A549 treated with AZD9567 at 1 μM for 4 hours (cell line): ENCODE measurements around the gene FKBP5. TPM values are rescaled to one million over a fixed set of nuclear protein-coding genes. Genes with fewer than 3 reads are reported as not detected.

Experiments
- total RNA-seq: library from RNA; stranded (reverse); fragments of 200-300 nt; extraction: Qiagen RNA extraction; gene quantifications from 5 replicates; pipeline ENCODE4 v1.2.3, GENCODE V29; 2022; ENCODE audit not compliant: insufficient read depth

FKBP5 gene
- 91.6 to 140 TPM (median 128 TPM) in 5 replicates for total RNA-seq

DNA sequence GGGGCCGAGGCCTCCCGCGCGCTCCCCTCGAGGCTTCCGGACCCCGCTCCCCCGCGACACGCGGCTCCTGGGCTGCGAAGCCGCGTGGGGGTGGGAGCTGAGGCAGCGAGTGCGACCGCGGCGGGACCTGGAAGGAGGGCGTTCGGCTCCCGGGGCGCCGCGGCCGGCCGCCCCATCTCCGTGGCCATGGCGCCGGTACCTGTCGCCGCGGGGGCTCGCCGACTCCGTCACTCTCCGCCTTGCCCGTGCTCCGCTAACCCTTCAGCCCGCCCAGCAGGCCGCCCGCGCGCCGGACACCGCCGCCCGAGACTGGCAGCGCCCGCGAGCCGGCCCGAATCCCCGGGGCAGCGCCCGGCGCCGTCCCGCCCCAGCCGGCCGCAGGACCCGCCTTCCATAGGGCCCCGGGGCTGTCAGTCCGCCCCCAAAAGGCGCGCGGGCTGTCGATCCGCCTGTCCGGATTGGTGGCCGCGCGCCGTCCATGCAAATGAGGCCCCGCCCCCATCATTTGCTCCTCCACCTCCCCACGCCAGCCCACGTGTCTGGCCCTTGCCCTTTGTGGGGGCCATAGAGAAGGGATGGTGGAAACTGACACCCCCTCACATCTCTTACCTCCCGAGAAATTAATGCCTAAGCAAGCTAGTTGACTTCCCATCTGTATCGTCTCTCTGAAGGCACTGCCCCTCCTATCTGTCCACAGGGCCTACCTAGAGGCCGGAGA, at the start of gene FKBP5:
FKBP5 (minus strand) TSS at position 311 of the 718 bp plus-strand sequence. CDS start 46,091 bp downstream, outside the sequence.

DNA sequence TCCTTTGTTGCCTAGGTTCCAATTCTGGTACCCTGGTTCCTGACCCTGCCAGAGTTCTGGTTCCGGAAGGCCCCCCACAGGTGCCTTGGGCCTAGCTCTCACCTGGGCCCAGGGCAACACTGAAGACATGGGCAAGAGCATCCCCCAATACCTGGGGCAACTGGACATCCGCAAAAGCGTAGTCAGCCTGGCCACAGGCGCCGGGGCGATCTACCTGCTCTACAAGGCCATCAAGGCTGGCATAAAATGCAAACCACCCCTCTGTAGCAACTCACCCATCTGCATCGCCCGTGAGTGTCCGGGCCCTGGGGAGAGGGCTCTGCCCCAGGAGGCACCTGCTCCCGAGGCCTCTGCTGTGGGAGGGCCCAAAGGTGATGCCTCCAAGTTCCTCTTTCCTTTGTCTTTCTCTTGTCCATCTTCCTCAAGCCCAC, 48.3 kb upstream of the FKBP5 start, which contains the start of gene ARMC12:
ARMC12 (plus strand) TSS at position 51 of the 431 bp plus-strand sequence; CDS start at position 128, 77 bp downstream.

Other genes starting within 250 kb of the FKBP5 start
- 3.9 to 4.4 TPM (median 4.3 TPM) in 5 replicates for gene FANCE, start 236.6 kb downstream of the FKBP5 start, total RNA-seq
- 1,407 to 1,588 TPM (median 1,574 TPM) in 5 replicates for gene RPL10A, start 220.5 kb downstream of the FKBP5 start, total RNA-seq
- 3.5 to 7.6 TPM (median 7.1 TPM) in 5 replicates for gene TEAD3, start 191.8 kb downstream of the FKBP5 start, total RNA-seq
- not detected in 5 replicates for gene TULP1, start 176.0 kb downstream of the FKBP5 start, total RNA-seq
- gene ARMC12, start 48.1 kb upstream of the FKBP5 start, total RNA-seq = 0.43 to 0.69 TPM (median 0.46 TPM) in 4 of 5 replicates, not detected in the other
- gene CLPSL2, start 87.7 kb upstream of the FKBP5 start, total RNA-seq = 0.56 to 1.1 TPM (median 0.66 TPM) in 4 of 5 replicates, not detected in the other
- not detected in 5 replicates for gene CLPSL1, start 92.1 kb upstream of the FKBP5 start, total RNA-seq
- not detected in 5 replicates for gene CLPS, start 108.4 kb upstream of the FKBP5 start, total RNA-seq
- gene LHFPL5, start 116.4 kb upstream of the FKBP5 start, total RNA-seq = 0.08 to 0.16 TPM (median 0.10 TPM) in 3 of 5 replicates, not detected in the others
- gene SRPK1, start 232.2 kb upstream of the FKBP5 start, total RNA-seq = 28.4 to 56.2 TPM (median 30.8 TPM) in 5 replicates